Stimulated activated CD8-positive, alpha-beta memory T cell treated with anti-CD3 and anti-CD28 coated beads, Interleukin-7, amount 100 ng/mL, for 24 hours (primary cell): Measurements from ENCODE around the gene NAA15.
"Not testable (repeated sequence)": the region's sequence is repeated elsewhere in the genome, so short reads cannot be mapped to it uniquely, and the experiment has no call there.

Experiments used
- DNase-seq: peaks from one replicate; pipeline ENCODE4 v3.0.0-alpha.2; 2020; ENCODE audit warnings: low read depth

The NAA15 gene

GRCh38 chr4:139299536-139299935 lies 1.8 kb upstream of the NAA15 start:
- no peak for DNase-seq

- DNase-seq = no peak
Measured at GRCh38 chr4:139300431-139301112, 733 bp upstream of the NAA15 start.

GRCh38 chr4:139301821-139302611 lies 711 bp downstream of the NAA15 start, which contains the start of gene NDUFC1:
Gene NDUFC1, minus strand, starts transcription at chr4:139302477. Its CDS starts 6,679 bp downstream, at chr4:139295798.
- no peak for DNase-seq

DNA sequence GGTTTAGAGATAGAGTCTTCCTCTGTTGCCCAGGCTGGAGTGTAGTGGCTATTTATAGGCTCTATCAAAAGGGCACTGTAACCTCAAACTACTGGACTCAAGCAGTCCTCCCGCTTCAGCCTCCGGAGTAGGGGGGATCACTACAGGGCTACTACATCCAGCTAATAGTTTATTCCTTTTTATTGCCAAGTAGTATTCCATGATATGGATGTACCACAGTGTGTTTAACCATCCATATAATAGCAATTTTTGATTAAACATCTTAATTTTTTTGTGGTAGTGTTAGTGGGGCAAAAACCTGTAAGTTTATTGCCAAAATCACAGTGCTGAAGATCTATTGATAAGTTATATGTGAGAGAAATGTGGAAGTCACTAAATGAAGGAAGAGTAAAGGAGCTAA lies 3.6 kb downstream of the NAA15 start:
- DNase-seq = no peak

DNA sequence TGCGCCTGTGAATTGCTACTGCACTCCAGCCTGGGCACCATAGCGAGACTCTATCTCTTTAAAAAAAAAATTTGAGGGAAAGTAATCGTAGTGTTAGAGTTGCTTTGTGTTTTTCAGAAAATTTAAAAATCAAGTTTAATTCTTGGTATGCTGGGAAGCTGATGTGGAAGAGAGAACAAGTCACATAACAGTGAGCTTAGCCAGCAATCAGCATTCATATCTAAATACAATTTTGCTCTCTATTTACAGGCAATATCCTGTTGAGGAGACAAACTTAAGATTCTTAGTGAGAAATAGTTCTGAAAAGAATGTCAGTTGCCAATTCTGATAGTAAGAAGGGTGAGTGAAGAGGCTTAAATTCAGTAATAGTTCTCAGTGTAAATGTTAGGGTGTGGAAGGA lies 10.6 kb downstream of the NAA15 start:
- DNase-seq = no peak

- DNase-seq = no peak
Measured at GRCh38 chr4:139312552-139313332, 11.4 kb downstream of the NAA15 start.

DNA sequence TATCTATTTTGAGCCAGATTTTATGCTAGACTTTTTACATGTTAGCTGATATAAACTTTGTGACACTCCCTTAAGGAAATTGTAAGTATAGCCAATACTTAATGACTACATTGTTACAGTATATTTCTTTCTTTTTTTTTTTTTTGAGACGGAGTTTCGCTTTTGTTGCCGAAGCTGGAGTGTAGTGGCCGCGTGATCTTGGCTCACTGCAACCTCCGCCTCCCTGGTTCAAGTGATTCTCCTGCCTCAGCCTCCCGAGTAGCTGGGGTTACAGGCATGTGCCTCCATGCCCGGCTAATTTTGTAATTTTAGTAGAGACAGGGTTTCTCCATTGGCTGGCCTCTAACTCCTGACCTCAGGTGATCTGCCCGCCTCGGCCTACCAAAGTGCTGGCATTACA lies 12.1 kb downstream of the NAA15 start:
- DNase-seq = not testable (repeated sequence)

DNA sequence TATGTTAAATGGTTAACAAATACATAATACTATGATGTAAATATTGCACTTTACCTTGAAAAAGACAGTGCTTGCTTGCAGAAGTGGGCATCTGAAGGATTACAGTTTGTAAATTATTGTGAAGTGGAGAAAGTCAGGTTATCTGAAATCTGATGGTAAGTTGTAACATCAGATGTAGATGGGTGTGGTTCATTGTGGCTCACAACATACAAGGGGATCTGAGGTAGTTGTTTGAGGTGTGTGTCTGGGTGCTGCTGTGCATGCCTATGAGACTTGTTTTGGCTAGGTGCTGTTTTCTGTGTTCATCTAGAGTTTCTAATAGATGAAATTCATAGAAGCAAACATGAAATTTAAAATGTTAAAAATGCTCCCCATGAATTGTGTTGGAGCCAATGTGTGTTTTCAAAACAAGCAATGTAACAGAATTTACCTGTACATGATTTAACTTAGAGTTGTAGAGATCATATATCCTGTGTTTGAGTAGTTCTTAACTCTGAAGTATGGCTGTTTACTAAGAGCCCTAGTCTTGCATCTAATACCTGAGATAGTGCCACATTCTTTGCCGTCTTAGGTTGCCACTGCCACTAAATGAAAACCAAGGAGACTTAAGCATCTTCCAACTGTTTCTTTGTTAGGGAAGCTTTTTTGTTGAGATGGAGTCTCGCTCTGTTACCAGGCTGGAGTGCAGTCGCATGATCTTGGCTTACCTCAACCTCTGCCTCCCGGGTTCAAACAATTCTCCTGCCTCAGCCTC lies 12.9 kb downstream of the NAA15 start:
- no peak for DNase-seq

- no peak for DNase-seq
Measured at GRCh38 chr4:139315221-139315675, 13.9 kb downstream of the NAA15 start.

GRCh38 chr4:139316733-139317132 lies 15.4 kb downstream of the NAA15 start:
- DNase-seq = no peak

DNA sequence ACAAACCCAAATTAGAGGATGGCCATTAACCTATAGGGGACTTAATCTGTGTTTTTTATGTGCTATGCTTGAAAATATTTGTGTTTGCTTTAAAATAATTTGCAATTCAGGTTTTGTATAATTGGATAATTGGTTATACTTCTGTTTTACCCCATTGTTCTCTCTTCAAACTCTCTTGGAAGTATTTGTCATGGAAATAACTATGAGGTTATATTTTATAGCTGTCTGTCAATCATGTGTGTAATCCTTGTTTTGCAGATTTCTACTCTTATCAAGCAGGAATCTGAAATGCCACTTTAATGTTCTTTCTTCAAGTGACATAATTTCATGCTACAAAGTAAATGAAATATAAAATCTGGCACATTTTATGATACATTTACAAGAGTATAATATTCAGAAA lies 16.3 kb downstream of the NAA15 start:
- no peak for DNase-seq

GRCh38 chr4:139319571-139319970 lies 18.3 kb downstream of the NAA15 start:
- DNase-seq = no peak

DNA sequence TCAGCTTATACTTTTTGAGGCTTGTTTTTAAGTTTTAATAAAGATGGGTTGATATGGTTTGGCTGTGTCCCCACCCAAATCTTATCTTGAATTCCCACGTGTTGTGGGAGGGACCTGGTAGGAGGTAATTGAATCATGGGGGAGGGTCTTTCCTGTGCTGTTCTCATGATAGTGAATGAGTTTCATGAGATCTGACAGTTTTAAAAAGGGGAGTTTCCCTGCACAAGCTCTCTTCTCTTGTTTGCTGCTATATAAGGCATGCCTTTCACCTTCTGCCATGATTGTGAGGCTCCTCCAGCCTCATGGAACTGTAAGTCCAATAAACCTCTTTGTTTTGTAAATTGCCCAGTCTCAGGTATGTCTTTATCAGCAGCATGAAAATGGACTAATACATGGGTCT lies 20.8 kb downstream of the NAA15 start:
- not testable (repeated sequence) for DNase-seq

- not testable (repeated sequence) for DNase-seq
Measured at GRCh38 chr4:139322541-139322940, 21.2 kb downstream of the NAA15 start.

GRCh38 chr4:139324620-139325019 lies 23.3 kb downstream of the NAA15 start:
- DNase-seq = no peak

- no peak for DNase-seq
Measured at GRCh38 chr4:139329665-139330200, 28.4 kb downstream of the NAA15 start.

DNA sequence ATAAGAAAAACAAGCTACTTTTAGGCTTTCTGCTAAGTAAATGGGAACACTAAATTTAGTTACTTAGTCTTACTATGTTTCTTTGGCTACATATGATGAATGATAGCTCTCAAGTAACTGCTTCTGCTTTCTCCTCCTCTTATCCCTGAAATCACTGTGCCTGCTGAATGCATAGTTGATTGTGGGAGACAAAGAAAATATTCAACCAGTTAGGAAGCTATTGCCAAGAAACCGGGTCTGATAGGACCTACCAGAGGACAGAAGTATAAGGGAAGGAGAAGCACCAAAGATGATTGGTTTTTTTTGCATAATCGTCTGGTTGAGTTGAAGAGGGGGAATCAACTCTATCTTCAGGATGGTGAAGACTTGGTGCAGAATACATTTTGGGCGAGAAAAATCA lies 29.0 kb downstream of the NAA15 start:
- DNase-seq = no peak

- DNase-seq = no peak
Measured at GRCh38 chr4:139331185-139331584, 29.9 kb downstream of the NAA15 start.

- no peak for DNase-seq
Measured at GRCh38 chr4:139333046-139333445, 31.7 kb downstream of the NAA15 start.

- DNase-seq = no peak
Measured at GRCh38 chr4:139337612-139338011, 36.3 kb downstream of the NAA15 start.

GRCh38 chr4:139361301-139361700 lies 60.0 kb downstream of the NAA15 start:
- DNase-seq = no peak
